HG03103 (cell line): ENCODE measurements around the gene LRRC51.

ENCODE experiments used
- ATAC-seq: cut with Tn5 transposase; IDR thresholded peaks from one replicate; pipeline ENCODE4 v1.9.1; 2021; ENCODE audit warnings: low read depth; ENCODE audit not compliant: unreplicated experiment

Gene LRRC51

GRCh38 chr11:72080326-72081183 is at the start of gene LRRC51, which contains the start of gene NUMA1:
Gene LRRC51, plus strand, starts transcription at chr11:72080850. Its CDS starts 8,234 bp downstream, at chr11:72089084.
Gene NUMA1, minus strand, starts transcription at chr11:72080542. Its CDS starts 44,599 bp downstream, at chr11:72035943.
- peak; percentile 89 for ATAC-seq

- no peak for ATAC-seq
Observed at GRCh38 chr11:72036687-72037086, 44.0 kb upstream of the LRRC51 start.

GRCh38 chr11:72037554-72038311 is 42.9 kb upstream of the LRRC51 start:
- ATAC-seq, result no peak

- ATAC-seq, result no peak
Observed at GRCh38 chr11:72038491-72038890, 42.2 kb upstream of the LRRC51 start.

GRCh38 chr11:72039031-72039855 is 41.4 kb upstream of the LRRC51 start:
- ATAC-seq, result no peak

GRCh38 chr11:72039856-72040401 is 40.7 kb upstream of the LRRC51 start:
- no peak for ATAC-seq

- ATAC-seq, result no peak
Observed at GRCh38 chr11:72040491-72041363, 39.9 kb upstream of the LRRC51 start.

- ATAC-seq, result no peak
Observed at GRCh38 chr11:72041364-72042063, 39.1 kb upstream of the LRRC51 start.

GRCh38 chr11:72042064-72042745 is 38.4 kb upstream of the LRRC51 start:
- no peak for ATAC-seq

- no peak for ATAC-seq
Observed at GRCh38 chr11:72045849-72046248, 34.8 kb upstream of the LRRC51 start.

- ATAC-seq, result no peak
Observed at GRCh38 chr11:72048766-72049460, 31.7 kb upstream of the LRRC51 start.

GRCh38 chr11:72058416-72059034 is 22.1 kb upstream of the LRRC51 start:
- ATAC-seq, result no peak

GRCh38 chr11:72061739-72062396 is 18.8 kb upstream of the LRRC51 start:
- ATAC-seq, result no peak

- no peak for ATAC-seq
Observed at GRCh38 chr11:72066855-72067254, 13.8 kb upstream of the LRRC51 start.

GRCh38 chr11:72067266-72067665 is 13.4 kb upstream of the LRRC51 start:
- no peak for ATAC-seq

GRCh38 chr11:72067676-72068075 is 13.0 kb upstream of the LRRC51 start:
- no peak for ATAC-seq

GRCh38 chr11:72069200-72069599 is 11.4 kb upstream of the LRRC51 start:
- no peak for ATAC-seq
